Gastroesophageal sphincter (tissue), 4 donors: ENCODE results near the gene PLA1A. TPM values are rescaled to one million over a fixed set of nuclear protein-coding genes. Genes with fewer than 3 reads are reported as not detected.

Source experiments
- ATAC-seq: fragments of 150-250 bp; one replicate; pipeline ENCODE4 v1.9.1; 2016; ENCODE audit warnings: mild to moderate bottlenecking, moderate library complexity
- H3K27ac ChIP-seq, 4 donors: fragments of 200-600 bp; sonication (generic) in 3 of 4; 1 replicate in 3 of 4; 2 replicates in 1 of 4; pipeline ENCODE4 v1.5.1; 2016 to 2019
- H3K27me3 ChIP-seq: fragments of 200-600 bp; sonication (generic); one replicate; pipeline ENCODE4 v1.5.1; 2019
- H3K36me3 ChIP-seq, 2 donors: fragments of 200-600 bp; sonication (generic); one replicate each; pipeline ENCODE4 v1.5.1; 2019; ENCODE audit warnings: control low read depth in 1 of 2
- H3K4me1 ChIP-seq, 3 donors: fragments of 200-600 bp; sonication (generic); 1 replicate in 2 of 3; 2 replicates in 1 of 3; pipeline ENCODE4 v1.5.1; 2016 to 2019; ENCODE audit warnings: control low read depth in 2 of 3
- H3K4me3 ChIP-seq, 2 donors: fragments of 200-600 bp; sonication (generic); one replicate each; pipeline ENCODE4 v1.5.1; 2019; ENCODE audit warnings: mild to moderate bottlenecking in 1 of 2, moderate library complexity in 1 of 2
- H3K9me3 ChIP-seq, 3 donors: fragments of 200-600 bp; sonication (generic); one replicate each; pipeline ENCODE4 v1.5.1; 2017 to 2019; ENCODE audit warnings: control low read depth in 2 of 3
- EP300 ChIP-seq: sonication (generic); formaldehyde crosslinking; IDR thresholded peaks from one replicate; pipeline ENCODE4 v1.6.1; 2017; ENCODE audit warnings: antibody characterized with exemption, mild to moderate bottlenecking
- POLR2A ChIP-seq, 2 donors: fragments of 450-650 bp; IDR thresholded peaks; one replicate each; pipeline ENCODE4 v1.6.1; 2017; ENCODE audit warnings: antibody characterized with exemption in 2 of 2, mild to moderate bottlenecking in 2 of 2, moderate library complexity in 1 of 2
- POLR2AphosphoS5 ChIP-seq: sonication (generic); formaldehyde crosslinking; IDR thresholded peaks from one replicate; pipeline ENCODE4 v1.6.1; 2017; ENCODE audit warnings: antibody characterized with exemption
- WGBS, 2 donors: methylation state at CpG; one replicate each; pipeline ENCODE4 v1.1.5; 2018; ENCODE audit warnings: low coverage in 1 of 2; 5-methylcytosine and 5-hydroxymethylcytosine counted together
- total RNA-seq, 4 donors: library from RNA; depleted of rRNA; stranded (reverse); fragments of >200 nt; gene quantifications; one replicate each; pipeline ENCODE4 v1.1.0, GENCODE V29; 2016
- TF ChIP-seq, protein P1 (sequence below), 4 experiments: fragments of 200-600 bp in 2 of 4; fragments of 450-650 bp in 2 of 4; sonication (generic) in 1 of 4; IDR thresholded peaks; one replicate each; pipeline ENCODE4 v1.5.1; 2017 to 2019; ENCODE audit warnings: antibody characterized with exemption in 4 of 4, mild to moderate bottlenecking in 2 of 4, moderate library complexity in 2 of 4

Gene PLA1A
- total RNA-seq, 4 donors from 2014 or later = 0.50 to 1.8 (median 1.4) TPM

DNA sequence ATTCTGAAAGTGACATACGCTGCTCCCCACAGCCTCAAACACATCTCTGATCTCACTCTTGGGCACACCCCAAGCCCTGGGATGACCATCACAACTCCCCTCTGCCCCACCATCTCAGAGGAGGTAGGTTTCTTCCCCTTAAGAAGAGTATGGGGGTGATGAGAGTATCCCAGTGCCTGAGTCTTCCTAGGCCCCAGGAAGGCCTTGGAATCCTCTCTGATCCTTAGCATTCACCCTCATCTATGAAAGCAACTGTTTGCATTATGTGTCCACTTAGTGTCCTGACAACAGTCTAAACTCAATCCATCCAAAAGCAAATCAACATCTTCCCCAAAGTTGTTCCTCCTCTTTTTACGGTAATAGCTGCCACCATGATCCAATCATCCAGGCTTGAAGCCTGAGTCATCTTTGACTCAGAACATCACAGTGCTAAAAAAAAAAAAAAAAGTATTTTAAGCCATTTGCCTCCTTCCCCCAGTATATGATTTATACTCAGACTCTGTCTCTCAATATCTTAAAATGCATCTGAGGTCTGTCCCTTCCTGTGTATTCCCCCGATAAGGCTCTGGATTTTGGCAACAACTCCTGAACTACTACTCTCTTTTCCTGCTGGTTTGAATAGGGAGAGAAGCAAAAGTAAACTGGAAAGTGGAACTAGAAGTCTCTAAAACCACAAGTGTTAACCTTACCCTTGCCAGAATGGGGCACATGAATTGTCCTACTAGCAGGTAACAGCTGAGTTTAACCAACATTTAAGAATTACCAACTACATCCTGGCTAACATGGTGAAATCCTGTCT, 40.2 kb downstream of the PLA1A start:
- WGBS, 2 donors = 43 to 50% methylated on average over 3 of the region's 3 CpGs
- H3K27ac ChIP-seq = peak overlapping the region in 3 of 4 donors; percentile 42 to 81 (median 78)
- no peaks in the 10 kb centered on the region for H3K9me3 ChIP-seq
- peaks cover 0 to 18% of the 10 kb centered on the region in 2 donors for H3K36me3 ChIP-seq
- TF ChIP-seq POLR2A (IDR thresholded peaks at IDR 0.05) (no peak), POLR2AphosphoS5 (peak; percentile 48)
- H3K4me3 ChIP-seq = no peak overlapping the region
- H3K27me3 ChIP-seq = no peaks in the 10 kb centered on the region
- H3K4me1 ChIP-seq = peaks cover 0 to 11% (median 5%) of the 10 kb centered on the region in 3 donors
- ATAC-seq = peak; percentile 56

DNA sequence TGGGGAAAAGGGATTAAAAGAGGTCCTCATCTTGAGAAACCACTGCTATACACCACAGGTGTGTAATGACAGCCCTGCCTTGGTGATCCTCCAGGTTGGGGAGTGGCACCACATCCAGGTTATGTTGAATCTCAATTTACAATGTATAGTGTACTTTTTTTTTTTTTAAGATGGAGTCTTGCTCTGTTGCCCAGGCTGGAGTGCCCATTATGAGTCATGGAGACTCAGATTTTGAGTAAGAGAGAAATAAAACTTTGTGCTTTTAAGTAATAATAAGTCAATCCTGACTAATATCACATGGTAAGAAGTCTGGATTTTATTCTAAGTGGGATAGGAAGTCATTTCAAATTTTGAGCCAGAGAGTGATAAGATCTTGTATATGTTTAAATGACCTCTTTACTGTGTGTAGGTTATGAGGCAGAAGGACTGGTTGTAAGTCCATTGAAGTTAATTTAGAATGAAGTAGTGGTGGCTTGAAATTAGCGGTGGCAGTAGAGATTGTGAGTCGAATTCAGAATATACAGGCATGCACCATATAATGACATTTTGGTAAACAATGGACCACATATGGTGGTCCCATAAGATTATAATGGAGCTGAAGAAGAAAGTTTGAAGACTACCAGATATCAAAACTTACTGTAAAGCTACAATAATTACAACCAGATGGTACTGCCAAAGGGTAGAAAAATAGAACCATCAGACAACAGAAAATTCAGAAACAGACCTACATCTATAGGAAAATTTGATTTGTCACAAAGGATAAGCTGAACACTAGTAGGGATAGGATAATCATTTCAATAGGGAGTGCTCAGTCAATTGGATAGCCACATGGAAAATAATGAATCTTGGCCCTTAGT, 42.0 kb downstream of the PLA1A start:
- Histone ChIP-seq H3K36me3 (peaks cover 0 to 25% of the 10 kb centered on the region in 2 donors), H3K9me3 (no peaks in the 10 kb centered on the region), H3K4me1 (peaks cover 0 to 11% (median 5%) of the 10 kb centered on the region in 3 donors), H3K27ac (peak overlapping the region in 2 of 4 donors; percentile 42 to 78), H3K27me3 (no peaks in the 10 kb centered on the region), H3K4me3 (no peak overlapping the region)
- no peak for ATAC-seq
- 47 to 87% methylated on average over 2 of the region's 2 CpGs for WGBS, 2 donors
- no peak for TF ChIP-seq EP300
- no peak for TF ChIP-seq POLR2AphosphoS5
- TF ChIP-seq POLR2A (IDR thresholded peaks at IDR 0.05) = no peak
- TF ChIP-seq, protein P1, sequence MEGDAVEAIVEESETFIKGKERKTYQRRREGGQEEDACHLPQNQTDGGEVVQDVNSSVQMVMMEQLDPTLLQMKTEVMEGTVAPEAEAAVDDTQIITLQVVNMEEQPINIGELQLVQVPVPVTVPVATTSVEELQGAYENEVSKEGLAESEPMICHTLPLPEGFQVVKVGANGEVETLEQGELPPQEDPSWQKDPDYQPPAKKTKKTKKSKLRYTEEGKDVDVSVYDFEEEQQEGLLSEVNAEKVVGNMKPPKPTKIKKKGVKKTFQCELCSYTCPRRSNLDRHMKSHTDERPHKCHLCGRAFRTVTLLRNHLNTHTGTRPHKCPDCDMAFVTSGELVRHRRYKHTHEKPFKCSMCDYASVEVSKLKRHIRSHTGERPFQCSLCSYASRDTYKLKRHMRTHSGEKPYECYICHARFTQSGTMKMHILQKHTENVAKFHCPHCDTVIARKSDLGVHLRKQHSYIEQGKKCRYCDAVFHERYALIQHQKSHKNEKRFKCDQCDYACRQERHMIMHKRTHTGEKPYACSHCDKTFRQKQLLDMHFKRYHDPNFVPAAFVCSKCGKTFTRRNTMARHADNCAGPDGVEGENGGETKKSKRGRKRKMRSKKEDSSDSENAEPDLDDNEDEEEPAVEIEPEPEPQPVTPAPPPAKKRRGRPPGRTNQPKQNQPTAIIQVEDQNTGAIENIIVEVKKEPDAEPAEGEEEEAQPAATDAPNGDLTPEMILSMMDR (IDR thresholded peaks at IDR 0.05) = no peak

DNA sequence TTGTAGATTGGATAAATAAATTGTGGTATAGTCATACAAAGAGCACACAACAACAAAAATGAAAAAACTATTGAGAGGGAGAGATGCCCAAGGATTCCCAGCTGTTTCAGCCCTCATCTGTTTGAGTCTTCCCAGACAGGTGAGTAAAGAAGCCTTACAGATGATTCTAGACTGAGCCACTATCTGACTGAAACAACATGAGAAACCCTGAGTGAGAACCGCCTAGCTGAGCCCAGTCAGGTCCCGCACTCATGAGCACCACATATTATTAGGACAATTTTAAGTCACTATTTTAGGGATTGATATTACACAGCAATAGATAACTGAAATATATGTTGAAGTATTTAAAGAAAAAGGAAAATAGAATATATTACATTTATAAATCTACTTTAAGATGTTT, 43.7 kb downstream of the PLA1A start:
- H3K27ac ChIP-seq = no peak overlapping the region
- WGBS, 2 donors = 84 to 100% methylated on average over 2 of the region's 2 CpGs
- no peak for ATAC-seq
- H3K27me3 ChIP-seq = no peaks in the 10 kb centered on the region
- peaks cover 0 to 35% of the 10 kb centered on the region in 2 donors for H3K36me3 ChIP-seq
- no peaks in the 10 kb centered on the region for H3K9me3 ChIP-seq
- peaks cover 0 to 11% (median 5%) of the 10 kb centered on the region in 3 donors for H3K4me1 ChIP-seq
- H3K4me3 ChIP-seq = no peak overlapping the region
- TF ChIP-seq POLR2A (IDR thresholded peaks at IDR 0.05) (no peak), POLR2AphosphoS5 (no peak), EP300 (no peak)
- TF ChIP-seq, protein P1 (IDR thresholded peaks at IDR 0.05) = no peak

DNA sequence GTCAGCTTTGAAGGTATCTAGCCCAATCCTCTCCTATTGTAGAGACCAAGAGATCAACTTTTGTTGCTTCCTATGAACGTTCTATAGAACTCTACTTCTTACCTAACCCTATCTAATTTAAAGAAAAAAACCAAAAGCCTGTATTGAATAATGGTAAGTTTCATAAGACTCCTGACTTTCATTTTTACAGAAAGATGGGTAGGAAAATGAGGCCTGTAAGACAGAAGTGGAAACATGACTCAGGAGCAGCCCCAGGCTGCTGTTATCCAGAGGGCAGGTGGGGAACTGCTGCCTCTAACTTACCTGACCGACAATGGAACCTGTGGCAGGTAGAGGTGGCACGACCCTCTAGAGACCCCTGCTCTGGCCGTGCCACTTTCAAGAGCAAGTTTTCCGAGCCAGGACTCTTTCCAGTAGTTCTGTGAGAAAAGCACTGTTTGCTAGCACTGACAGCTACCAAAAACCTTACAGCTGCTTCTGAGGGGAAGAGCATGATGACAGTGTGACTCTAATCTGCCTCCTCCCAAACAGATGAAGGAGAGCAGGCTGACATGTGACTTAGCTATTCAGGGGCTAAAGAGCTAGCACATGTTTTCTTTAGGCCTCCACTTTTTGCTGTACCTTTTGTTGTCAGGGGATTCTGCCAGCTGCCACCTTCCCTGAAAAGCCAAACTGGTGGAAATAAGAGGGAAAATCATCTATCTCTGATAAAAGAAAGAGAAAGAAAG, 45.2 kb downstream of the PLA1A start:
- H3K4me1 ChIP-seq = peaks cover under 1 to 12% (median 4%) of the 10 kb centered on the region in 3 donors
- WGBS, 2 donors = 57 to 80% methylated on average over 1 to 5 of the region's 5 CpGs
- peak overlapping the region in 1 of 4 donors; percentile 4 for H3K27ac ChIP-seq

More for the DNA sequence above, 45.2 kb downstream of the PLA1A start:
- Histone ChIP-seq H3K9me3 (no peaks in the 10 kb centered on the region), H3K27me3 (no peaks in the 10 kb centered on the region), H3K36me3 (peaks cover 0 to 49% of the 10 kb centered on the region in 2 donors), H3K4me3 (no peak overlapping the region)
- ATAC-seq = no peak
- TF ChIP-seq, protein P1 (IDR thresholded peaks at IDR 0.05) = no peak
